Measurements from ENCODE around the gene RAD9B.
"Not testable (repeated sequence)": the region's sequence is repeated elsewhere in the genome, so short reads cannot be mapped to it uniquely, and the experiment has no call there.

RAD9B gene

GRCh38 chr12:110501752-110502738 is at the start of gene RAD9B, which contains the start of gene VPS29:
TSS of gene RAD9B (plus strand) at chr12:110502331. CDS start at chr12:110502338, 7 bp downstream.
TSS of gene VPS29 (minus strand) at chr12:110502111. CDS start at chr12:110502051, 60 bp downstream.
- no peak for TF ChIP-seq CTCF (IDR thresholded peaks at IDR 0.05; ENCODE audit: insufficient read depth, missing control alignments)
- no peak for FAIRE-seq
- DNase-seq (ENCODE audit: insufficient read length, low spot score): peak; percentile 89

DNA sequence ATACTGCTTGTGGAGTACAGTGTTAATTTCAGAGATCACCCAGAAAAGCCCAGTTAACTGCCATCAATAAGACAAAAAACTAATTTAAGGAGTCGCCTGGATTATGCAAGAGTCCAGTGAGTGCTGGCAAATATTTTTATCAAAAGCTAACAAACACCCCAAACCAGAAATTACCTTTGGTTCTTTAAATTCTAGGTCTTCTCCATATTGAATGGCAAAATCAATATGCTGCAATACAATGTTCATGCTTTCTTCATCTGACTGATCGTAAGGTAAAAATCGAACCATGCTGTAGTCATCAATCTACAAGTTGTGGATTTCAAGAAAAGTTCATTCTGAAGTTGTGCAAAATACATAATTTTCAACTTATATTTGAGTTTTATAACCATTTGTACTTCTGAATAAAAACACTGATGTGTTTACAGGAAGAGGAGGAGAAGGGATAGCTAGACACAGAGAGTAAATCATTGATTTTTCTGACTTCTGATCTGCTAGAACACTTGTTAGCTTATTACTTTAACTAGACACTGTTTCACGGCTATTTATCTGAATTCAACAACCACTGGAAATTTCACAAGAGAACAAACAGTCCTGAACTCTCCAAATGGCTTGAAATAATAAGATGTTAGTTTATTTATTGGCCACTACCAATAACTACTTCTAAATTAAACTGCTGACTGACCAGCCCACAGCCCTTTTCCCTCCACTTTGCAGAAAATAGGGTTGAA is 48.4 kb upstream of the RAD9B start:
- TF ChIP-seq CTCF (IDR thresholded peaks at IDR 0.05; ENCODE audit: insufficient read depth, missing control alignments): no peak
- no peak for DNase-seq (ENCODE audit: insufficient read length, low spot score)
- FAIRE-seq: no peak

DNA sequence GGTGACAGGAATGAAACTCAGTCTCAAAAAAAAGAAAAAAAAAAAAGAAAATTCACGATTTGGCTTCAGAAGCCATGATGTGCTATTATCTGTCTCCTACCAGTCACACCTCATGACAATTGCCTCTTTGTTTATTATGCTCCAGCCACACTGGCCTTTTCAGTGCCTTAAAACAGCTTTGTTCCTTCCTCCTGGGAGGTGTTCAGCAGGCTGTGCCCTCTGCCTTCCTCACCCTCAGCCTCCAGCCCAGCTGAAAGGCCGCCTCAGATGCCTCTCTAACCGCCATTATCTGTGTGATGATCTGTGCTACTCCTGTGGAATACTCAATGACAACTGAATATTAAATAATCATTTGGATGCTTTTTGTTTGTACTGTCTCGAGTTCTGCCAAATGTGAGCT is 43.4 kb upstream of the RAD9B start:
- TF ChIP-seq CTCF (IDR thresholded peaks at IDR 0.05; ENCODE audit: insufficient read depth, missing control alignments): no peak
- DNase-seq (ENCODE audit: insufficient read length, low spot score): no peak
- FAIRE-seq: no peak

GRCh38 chr12:110461189-110461588 is 40.9 kb upstream of the RAD9B start:
- DNase-seq (ENCODE audit: insufficient read length, low spot score); FAIRE-seq: not testable (repeated sequence)

DNA sequence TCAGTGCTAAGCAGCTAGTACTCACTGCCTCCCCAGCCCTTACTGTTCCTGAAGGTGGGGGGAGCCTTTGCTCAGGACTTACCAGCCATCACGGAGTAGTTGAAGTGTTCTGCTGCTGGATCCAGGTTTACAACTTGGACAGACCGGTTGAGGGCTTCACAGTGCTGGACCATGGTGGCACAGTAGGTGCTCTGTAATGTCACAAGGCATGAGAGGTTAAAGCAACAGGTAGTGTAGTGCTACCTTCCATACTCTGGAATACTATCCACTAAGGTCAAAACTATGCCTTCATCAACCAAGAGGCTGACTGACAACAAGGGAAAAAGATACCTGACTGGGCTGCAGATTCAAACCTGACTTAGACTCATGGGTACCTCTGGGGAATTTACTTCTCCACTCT is 37.1 kb upstream of the RAD9B start:
- no peak for TF ChIP-seq CTCF (IDR thresholded peaks at IDR 0.05; ENCODE audit: insufficient read depth, missing control alignments)
- DNase-seq (ENCODE audit: insufficient read length, low spot score) (no peak), FAIRE-seq (no peak)

DNA sequence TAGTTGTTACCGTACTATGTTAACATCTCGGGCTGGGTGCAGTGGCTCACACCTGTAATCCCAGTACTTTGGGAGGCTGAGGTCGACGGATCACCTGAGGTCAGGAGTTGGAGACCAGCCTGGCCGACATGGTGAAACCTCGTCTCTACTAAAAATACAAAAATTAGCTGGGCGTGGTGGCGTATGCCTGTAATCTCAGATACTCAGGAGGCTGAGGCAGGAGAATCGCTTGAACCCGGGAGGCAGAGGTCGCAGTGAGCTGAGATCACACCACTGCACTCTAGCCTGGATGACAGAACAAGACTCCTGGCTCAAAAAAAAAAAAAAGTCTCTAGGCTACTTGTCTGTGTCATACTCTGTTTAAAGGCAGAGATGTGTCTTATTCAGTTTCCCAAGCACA is 36.4 kb upstream of the RAD9B start:
- not testable (repeated sequence) for DNase-seq (ENCODE audit: insufficient read length, low spot score); FAIRE-seq

DNA sequence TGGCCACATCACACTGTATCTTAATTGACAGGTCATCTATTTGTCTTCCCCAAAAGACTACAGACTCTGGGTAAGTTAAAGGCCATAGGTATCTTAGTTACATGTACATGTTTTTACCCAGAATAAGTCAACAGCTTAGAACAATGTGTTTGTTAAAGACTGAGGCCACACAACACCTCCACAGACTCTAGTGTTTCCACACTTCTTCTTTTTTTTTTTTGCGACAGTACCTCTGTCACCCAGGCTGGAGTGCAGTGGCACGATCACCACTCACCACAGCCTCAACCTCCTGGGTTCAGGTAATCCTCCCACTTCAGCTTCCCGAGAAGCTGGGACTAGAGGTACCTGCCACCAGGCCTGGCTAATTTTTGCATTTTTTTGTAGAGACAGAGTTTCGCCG is 35.3 kb upstream of the RAD9B start:
- TF ChIP-seq CTCF (IDR thresholded peaks at IDR 0.05; ENCODE audit: insufficient read depth, missing control alignments): no peak
- DNase-seq (ENCODE audit: insufficient read length, low spot score) (no peak), FAIRE-seq (no peak)

DNA sequence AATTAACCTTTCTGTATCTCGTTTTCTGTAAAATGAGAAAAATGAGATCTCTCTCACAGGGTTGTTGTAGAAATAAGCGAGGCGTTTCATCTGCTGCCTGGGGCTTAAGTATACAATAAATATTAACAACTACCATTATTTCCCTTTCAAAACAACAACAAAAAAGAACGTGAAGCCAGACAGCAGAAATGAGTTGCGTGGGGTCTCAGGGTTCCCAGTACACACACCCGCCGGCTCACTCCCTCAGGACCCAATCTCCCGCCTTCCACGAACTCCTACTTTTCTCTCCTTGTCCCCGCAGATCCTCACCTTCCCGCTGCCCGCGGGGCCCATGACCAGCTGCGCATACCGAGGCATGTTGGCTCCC is 34.3 kb upstream of the RAD9B start:
- FAIRE-seq (no peak), DNase-seq (ENCODE audit: insufficient read length, low spot score) (no peak)
- no peak for TF ChIP-seq CTCF (IDR thresholded peaks at IDR 0.05; ENCODE audit: insufficient read depth, missing control alignments)

Measured in D721Med (cell line).